K562 (cell line): ENCODE measurements around the gene CEP120. TPM values are rescaled to one million over a fixed set of nuclear protein-coding genes. Genes with fewer than 3 reads are reported as not detected.

Experiments used
- ZNF407 ChIP-seq: fragments of 450-650 bp; IDR thresholded peaks from 2 replicates; pipeline ENCODE4 v1.6.1; 2016; ENCODE audit warnings: low read depth
- polyA plus RNA-seq, 8 experiments: library from polyadenylated mRNA; depleted of rRNA in 4 of 8; stranded (reverse) in 5 of 8; unstranded in 3 of 8; fragments of >200 nt; fragmentation: Nextera tagmentation in 2 of 8; fragmentation: Illumina TruSeq in 1 of 8; extraction: Ambion mirVana in 2 of 8; extraction: Trizol in 1 of 8; gene quantifications; 2 replicates each; pipeline versions ENCODE4 v1.2.1 to v1.2.3, GENCODE V29; 2011 to 2014; ENCODE audit warnings: inconsistent platforms in 1 of 8, missing spikeins in 1 of 8
- total RNA-seq, 7 experiments: library from RNA; depleted of rRNA in 6 of 7; stranded (reverse); fragments of >200 nt in 6 of 7; fragmentation: Illumina TruSeq in 2 of 7; extraction: Trizol in 2 of 7; gene quantifications; 2 replicates each; pipeline versions ENCODE4 v1.2.1 to v1.2.3, GENCODE V29; 2011 to 2021; ENCODE audit warnings: low replicate concordance in 1 of 7

CEP120 gene
- total and polyA plus RNA-seq, 9 of the 15 experiments (the other 6 are each of a cell fraction or from before 2014, with no cell fraction given), result 3.3 to 24.9 (median 14.4) TPM

GRCh38 chr5:123364441-123365155 lies 58.6 kb downstream of the CEP120 start (continued):
- no peak for TF ChIP-seq ZNF407
- TF ChIP-seq, all 486 proteins: peak for 0
